Caco-2 (cell line): ENCODE results near the gene HSPB9. TPM values are rescaled to one million over a fixed set of nuclear protein-coding genes. Genes with fewer than 3 reads are reported as not detected.

Experiments used
- BruUV-seq: library from RNA; stranded (reverse); fragments of 400-500 nt; replicated peaks from 2 replicates; lab custom pipeline; 2021; lab: Mats Ljungman, UMichigan
- CTCF ChIA-PET: fragments of 300-600 bp; sonication (Branson Sonifier 250); formaldehyde crosslinking; loops from one replicate; lab custom pipeline; 2022; ENCODE audit warnings: antibody characterized with exemption; lab: Charles Lee
- POLR2A ChIA-PET: fragments of 300-600 bp; sonication (Branson Sonifier 250); formaldehyde crosslinking; loops from one replicate; lab custom pipeline; 2022; ENCODE audit warnings: antibody characterized with exemption; lab: Charles Lee
- DNase-seq, 2 experiments: peaks; one replicate each; pipeline versions ENCODE4 v3.0.0 to v3.0.0-alpha.2; 2020 to 2022
- H3K27me3 ChIP-seq: replicated peaks from 2 replicates; pipeline ENCODE4 v1.6.0; 2011; ENCODE audit warnings: low read length; ENCODE audit not compliant: control insufficient read depth, insufficient read depth
- H3K36me3 ChIP-seq: 2 replicates; pipeline ENCODE4 v1.5.1; 2011; ENCODE audit warnings: low read length; ENCODE audit not compliant: control insufficient read depth, insufficient read depth
- H3K4me1 ChIP-seq: fragments of 250-450 bp; sonication (Bioruptor Pico); 2 replicates; pipeline ENCODE4 v1.5.1; 2020; ENCODE audit warnings: mild to moderate bottlenecking
- H3K4me3 ChIP-seq: 2 replicates; pipeline ENCODE4 v1.5.1; 2011; ENCODE audit warnings: low read depth, mild to moderate bottlenecking, control low read depth, low read length
- H3K9me3 ChIP-seq: fragments of 250-450 bp; sonication (Bioruptor Pico); 2 replicates; pipeline ENCODE4 v1.5.1; 2020; ENCODE audit warnings: mild to moderate bottlenecking, moderate library complexity
- H3K27ac Mint-ChIP-seq: one replicate; pipeline ENCODE4 v1.8.0; 2022; ENCODE audit warnings: mixed read lengths; ENCODE audit not compliant: unreplicated experiment
- H3K27me3 Mint-ChIP-seq: one replicate; pipeline ENCODE4 v1.8.0; 2022; ENCODE audit warnings: mixed read lengths; ENCODE audit not compliant: insufficient read depth, unreplicated experiment
- H3K36me3 Mint-ChIP-seq: one replicate; pipeline ENCODE4 v1.8.0; 2022; ENCODE audit warnings: mild to moderate bottlenecking, mixed read lengths; ENCODE audit not compliant: insufficient read depth, unreplicated experiment
- H3K4me1 Mint-ChIP-seq: one replicate; pipeline ENCODE4 v1.8.0; 2022; ENCODE audit warnings: low read depth, mixed read lengths; ENCODE audit not compliant: unreplicated experiment
- H3K4me3 Mint-ChIP-seq: one replicate; pipeline ENCODE4 v1.8.0; 2022; ENCODE audit warnings: mild to moderate bottlenecking, moderate library complexity, mixed read lengths; ENCODE audit not compliant: unreplicated experiment
- H3K9me3 Mint-ChIP-seq: one replicate; pipeline ENCODE4 v1.8.0; 2022; ENCODE audit warnings: mixed read lengths; ENCODE audit not compliant: unreplicated experiment
- intact Hi-C: fragments of 100-400 bp; cut with micrococcal nuclease; formaldehyde crosslinking; loops from one replicate; pipeline ENCODE4 v1.10.0; 2022; ENCODE audit not compliant: unreplicated experiment
- total RNA-seq: library from RNA; stranded (reverse); gene quantifications from 2 replicates; pipeline ENCODE4 v1.2.3, GENCODE V29; 2022
- TF ChIP-seq, protein P1 (sequence below), 2 experiments: fragments of 200-600 bp in 1 of 2; IDR thresholded peaks; 1 replicate in 1 of 2; 2 replicates in 1 of 2; pipeline versions ENCODE4 v1.5.1 to v1.8.0; 2011 to 2022; ENCODE audit warnings: antibody characterized with exemption in 1 of 2, control low read depth in 1 of 2, inconsistent platforms in 1 of 2, low read depth in 1 of 2, low read length in 1 of 2, mild to moderate bottlenecking in 1 of 2, moderate library complexity in 1 of 2; ENCODE audit not compliant: insufficient read depth in 1 of 2, severe bottlenecking in 1 of 2, unreplicated experiment in 1 of 2

The HSPB9 gene
- total RNA-seq, 1 experiment from 2014 or later, result not detected

DNA sequence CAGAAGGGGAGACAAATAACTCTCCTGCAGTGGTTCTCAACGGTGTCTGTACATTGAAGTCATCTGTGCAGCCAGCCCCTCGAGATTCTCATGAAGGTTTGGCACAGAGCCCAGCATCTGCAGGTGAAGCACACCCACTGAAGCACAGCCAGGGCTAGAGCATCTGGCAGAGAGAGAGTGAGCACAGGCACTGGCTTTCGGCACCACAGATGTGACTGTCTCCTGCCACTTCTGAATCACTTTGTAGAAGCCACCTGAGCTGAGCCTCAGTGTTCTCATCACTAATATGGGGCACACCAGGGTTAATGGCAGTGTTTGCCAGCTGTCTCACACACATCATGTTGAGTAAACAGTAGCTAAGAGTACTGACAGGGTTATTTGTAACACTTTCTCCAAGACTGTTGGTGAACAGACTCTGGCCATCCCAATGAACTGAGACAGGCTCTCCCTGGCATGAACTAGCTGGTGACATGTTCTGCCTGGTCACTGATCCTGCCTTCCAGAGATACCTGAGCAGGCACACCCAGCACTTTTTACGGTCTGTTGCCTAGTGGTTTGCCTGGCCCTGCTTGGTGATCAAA, 10.9 kb downstream of the HSPB9 start:
- Mint-ChIP-seq H3K4me1 (peaks cover 6% of the 10 kb centered on the region), H3K9me3 (no peaks in the 10 kb centered on the region), H3K4me3 (no peak overlapping the region), H3K36me3 (peaks cover 48% of the 10 kb centered on the region), H3K27me3 (no peaks in the 10 kb centered on the region), H3K27ac (no peak overlapping the region)
- no peaks in the 10 kb centered on the region for H3K27me3 ChIP-seq
- H3K4me1 ChIP-seq, result peaks cover 13% of the 10 kb centered on the region
- CTCF ChIA-PET, result interaction anchor here (0.6 kb wide), 2 partner anchors 38 to 98 kb away, joined by 5 to 7 read pairs; no protein-coding TSS in a partner anchor
- TF ChIP-seq, protein P1, sequence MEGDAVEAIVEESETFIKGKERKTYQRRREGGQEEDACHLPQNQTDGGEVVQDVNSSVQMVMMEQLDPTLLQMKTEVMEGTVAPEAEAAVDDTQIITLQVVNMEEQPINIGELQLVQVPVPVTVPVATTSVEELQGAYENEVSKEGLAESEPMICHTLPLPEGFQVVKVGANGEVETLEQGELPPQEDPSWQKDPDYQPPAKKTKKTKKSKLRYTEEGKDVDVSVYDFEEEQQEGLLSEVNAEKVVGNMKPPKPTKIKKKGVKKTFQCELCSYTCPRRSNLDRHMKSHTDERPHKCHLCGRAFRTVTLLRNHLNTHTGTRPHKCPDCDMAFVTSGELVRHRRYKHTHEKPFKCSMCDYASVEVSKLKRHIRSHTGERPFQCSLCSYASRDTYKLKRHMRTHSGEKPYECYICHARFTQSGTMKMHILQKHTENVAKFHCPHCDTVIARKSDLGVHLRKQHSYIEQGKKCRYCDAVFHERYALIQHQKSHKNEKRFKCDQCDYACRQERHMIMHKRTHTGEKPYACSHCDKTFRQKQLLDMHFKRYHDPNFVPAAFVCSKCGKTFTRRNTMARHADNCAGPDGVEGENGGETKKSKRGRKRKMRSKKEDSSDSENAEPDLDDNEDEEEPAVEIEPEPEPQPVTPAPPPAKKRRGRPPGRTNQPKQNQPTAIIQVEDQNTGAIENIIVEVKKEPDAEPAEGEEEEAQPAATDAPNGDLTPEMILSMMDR (IDR thresholded peaks at IDR 0.05; ENCODE audit: insufficient read depth in 1 of 2, low read depth in 1 of 2, low read length in 1 of 2, severe bottlenecking in 1 of 2, unreplicated experiment in 1 of 2), result no peak
- BruUV-seq, result no TSS peak
- DNase-seq, result no peak
- no peak overlapping the region for H3K4me3 ChIP-seq
- peaks cover 6% of the 10 kb centered on the region; the same call in 1 of the 2 replicates for H3K36me3 ChIP-seq
- POLR2A ChIA-PET, result no interaction called here
- no peaks in the 10 kb centered on the region for H3K9me3 ChIP-seq
- intact Hi-C loops, result no loop called here

DNA sequence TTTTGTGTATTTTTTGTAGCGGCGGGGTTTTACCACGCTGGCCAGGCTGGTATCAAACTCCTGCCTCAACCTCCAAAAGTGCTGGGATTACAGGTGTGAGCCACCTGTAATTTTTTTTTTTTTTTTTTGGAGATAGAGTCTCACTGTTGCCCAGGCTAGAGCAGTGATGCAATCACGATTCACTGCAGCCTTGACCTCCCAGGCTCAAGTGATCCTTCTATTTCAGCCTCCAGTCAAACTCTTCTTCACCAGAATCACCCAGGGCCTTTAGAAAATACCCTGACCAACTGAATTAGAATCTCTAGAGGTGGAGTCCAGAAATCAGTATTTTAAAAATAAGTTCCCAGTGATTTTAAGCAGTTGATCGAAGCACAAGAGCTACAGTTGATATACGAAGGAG, 12.5 kb downstream of the HSPB9 start:
- POLR2A ChIA-PET, result interaction anchor here (0.6 to 1.3 kb wide), 3 partner anchors 14 to 548 kb away, joined by 3 to 5 read pairs (median 3); partner anchors contain the start of gene KAT2A
- DNase-seq, result no peak
- Mint-ChIP-seq H3K36me3 (peaks cover 43% of the 10 kb centered on the region), H3K4me3 (no peak overlapping the region), H3K27me3 (no peaks in the 10 kb centered on the region), H3K4me1 (peaks cover 6% of the 10 kb centered on the region), H3K9me3 (no peaks in the 10 kb centered on the region), H3K27ac (no peak overlapping the region)
- CTCF ChIA-PET, result interaction anchor here (0.5 to 1.1 kb wide), 2 partner anchors 46 to 272 kb away, joined by 4 to 8 read pairs; partner anchors contain the start of gene KCNH4
- intact Hi-C loops, result no loop called here
- peaks cover under 1% of the 10 kb centered on the region; the same call in 1 of the 2 replicates for H3K36me3 ChIP-seq
- peaks cover 13% of the 10 kb centered on the region for H3K4me1 ChIP-seq
- TF ChIP-seq, protein P1 (IDR thresholded peaks at IDR 0.05; ENCODE audit: insufficient read depth in 1 of 2, low read depth in 1 of 2, low read length in 1 of 2, severe bottlenecking in 1 of 2, unreplicated experiment in 1 of 2), result no peak
- BruUV-seq, result no TSS peak
- no peaks in the 10 kb centered on the region for H3K9me3 ChIP-seq
- H3K27me3 ChIP-seq, result no peaks in the 10 kb centered on the region
- no peak overlapping the region for H3K4me3 ChIP-seq

DNA sequence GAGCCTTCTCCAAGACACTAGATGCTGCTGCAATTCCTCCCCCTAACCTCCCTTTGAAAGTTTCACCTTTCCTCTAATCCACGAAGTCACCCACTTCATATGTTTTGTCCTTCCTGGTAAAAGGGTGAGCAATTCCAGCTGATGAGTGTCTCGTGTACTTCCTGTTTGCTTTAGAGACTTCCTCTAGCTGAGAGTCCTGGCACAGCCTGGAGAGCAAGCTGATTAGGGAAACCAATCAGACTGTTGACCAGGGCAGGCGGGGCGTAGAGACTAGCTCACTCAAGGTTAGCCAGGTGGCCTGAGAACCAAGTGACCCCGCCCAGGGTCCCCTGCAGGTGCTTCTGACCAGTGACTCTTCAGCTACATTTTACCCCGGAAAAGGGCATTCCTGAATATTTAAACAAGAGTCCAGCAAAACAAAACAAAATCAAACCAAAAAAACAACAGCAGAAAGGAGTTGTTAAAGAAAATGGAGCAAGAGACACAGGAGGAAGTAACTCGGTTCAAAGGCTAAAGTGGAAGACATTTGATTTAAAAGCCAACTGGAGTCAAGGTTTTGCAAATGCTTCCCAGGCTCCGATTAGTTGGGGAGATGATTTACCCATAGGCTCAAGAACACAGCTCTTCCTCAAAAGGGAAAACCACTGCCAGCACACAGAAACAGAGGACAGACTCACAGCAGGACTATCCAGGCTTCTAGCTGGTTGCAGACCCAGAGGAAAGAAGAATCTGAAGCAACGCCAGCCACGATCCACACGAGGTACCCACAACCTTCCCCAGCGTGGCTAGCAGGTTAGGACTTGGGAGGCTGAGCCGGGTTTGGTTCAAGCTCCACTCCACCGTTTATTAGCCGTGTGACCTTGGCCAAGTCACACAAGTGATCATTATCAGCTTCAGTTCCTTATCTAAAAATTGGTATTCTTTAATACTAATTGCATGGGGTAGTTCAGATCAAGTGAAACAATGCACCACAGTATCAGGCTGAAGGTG, 13.4 kb downstream of the HSPB9 start:
- Mint-ChIP-seq H3K9me3 (no peaks in the 10 kb centered on the region), H3K27me3 (no peaks in the 10 kb centered on the region), H3K36me3 (peaks cover 35% of the 10 kb centered on the region), H3K4me1 (peaks cover 6% of the 10 kb centered on the region), H3K4me3 (no peak overlapping the region), H3K27ac (peak overlapping the region; percentile 64)
- intact Hi-C loops, result no loop called here
- Histone ChIP-seq H3K36me3 (no peaks in the 10 kb centered on the region), H3K4me1 (peaks cover 13% of the 10 kb centered on the region), H3K9me3 (no peaks in the 10 kb centered on the region), H3K27me3 (no peaks in the 10 kb centered on the region), H3K4me3 (no peak overlapping the region)
- ChIA-PET POLR2A (interaction anchor here (0.6 to 1.3 kb wide), 4 partner anchors 15 to 547 kb away, joined by 3 to 5 read pairs (median 3); partner anchors contain the start of gene KAT2A), CTCF (interaction anchor here (0.5 to 1.1 kb wide), 3 partner anchors 18 to 271 kb away, joined by 4 to 8 read pairs (median 5); partner anchors contain the start of gene KCNH4)
- TF ChIP-seq, protein P1 (IDR thresholded peaks at IDR 0.05; ENCODE audit: insufficient read depth in 1 of 2, low read depth in 1 of 2, low read length in 1 of 2, severe bottlenecking in 1 of 2, unreplicated experiment in 1 of 2), result no peak
- no TSS peak for BruUV-seq
- peak; percentile 60 to 80 for DNase-seq
